HCT116 (cell line): Measurements from ENCODE around the gene RASAL2.

Experiments
- CEBPB ChIP-seq: IDR thresholded peaks from 2 replicates; pipeline ENCODE4 v1.6.1; 2012; ENCODE audit warnings: low read depth
- EGR1 ChIP-seq: IDR thresholded peaks from 2 replicates; pipeline ENCODE4 v1.6.1; 2012; ENCODE audit warnings: low read depth
- EZH2 ChIP-seq: fragments of 200-600 bp; sonication (generic); IDR thresholded peaks from 2 replicates; pipeline ENCODE4 v1.6.1; 2017; ENCODE audit warnings: antibody characterized with exemption, mixed run types
- JUND ChIP-seq: IDR thresholded peaks from 2 replicates; pipeline ENCODE4 v1.6.1; 2012
- POLR2A ChIP-seq: IDR thresholded peaks from 2 replicates; pipeline ENCODE4 v1.7.0; 2011; ENCODE audit warnings: borderline replicate concordance; ENCODE audit not compliant: insufficient read depth, insufficient read length; ENCODE audit errors: extremely low read depth
- POLR2AphosphoS5 ChIP-seq: IDR thresholded peaks from 2 replicates; pipeline ENCODE4 v1.6.1; 2011; ENCODE audit warnings: mild to moderate bottlenecking, low read depth, low read length, moderate library complexity
- RAD21 ChIP-seq: IDR thresholded peaks from 2 replicates; pipeline ENCODE4 v1.6.1; 2012; ENCODE audit warnings: low read depth, mild to moderate bottlenecking
- SP1 ChIP-seq: IDR thresholded peaks from 2 replicates; pipeline ENCODE4 v1.6.1; 2012; ENCODE audit warnings: low read depth
- SRF ChIP-seq: IDR thresholded peaks from 2 replicates; pipeline ENCODE4 v1.6.1; 2012; ENCODE audit warnings: low read depth
- ZNF274 ChIP-seq: fragments of 200-500 bp; sonication (Bioruptor generic); IDR thresholded peaks from 2 replicates; pipeline ENCODE4 v1.6.1; 2014; ENCODE audit warnings: mild to moderate bottlenecking, low read depth, low read length, inconsistent platforms
- TF ChIP-seq, protein P1 (sequence below), 3 experiments: fragments of 200-600 bp in 1 of 3; sonication (generic) in 1 of 3; IDR thresholded peaks in 2 of 3; conservative IDR thresholded peaks in 1 of 3; 2 replicates each; pipeline ENCODE4 v1.5.1; 2012 to 2017; ENCODE audit warnings: low read depth in 2 of 3, low read length in 2 of 3, antibody characterized with exemption in 1 of 3, borderline replicate concordance in 1 of 3, control low read depth in 1 of 3, mild to moderate bottlenecking in 1 of 3, mixed read lengths in 1 of 3, mixed run types in 1 of 3, moderate library complexity in 1 of 3; ENCODE audit not compliant: insufficient read depth in 1 of 3
- TF ChIP-seq, protein P2 (sequence below): IDR thresholded peaks from 2 replicates; pipeline ENCODE4 v1.6.1; 2012; ENCODE audit warnings: low read depth
- TF ChIP-seq, protein P3 (sequence below): IDR thresholded peaks from 2 replicates; pipeline ENCODE4 v1.6.1; 2012
- TF ChIP-seq, protein P4 (sequence below): IDR thresholded peaks from 2 replicates; pipeline ENCODE4 v1.6.1; 2011; ENCODE audit warnings: mild to moderate bottlenecking, low read length, moderate library complexity; ENCODE audit not compliant: insufficient replicate concordance; ENCODE audit errors: extremely low read depth

DNA sequence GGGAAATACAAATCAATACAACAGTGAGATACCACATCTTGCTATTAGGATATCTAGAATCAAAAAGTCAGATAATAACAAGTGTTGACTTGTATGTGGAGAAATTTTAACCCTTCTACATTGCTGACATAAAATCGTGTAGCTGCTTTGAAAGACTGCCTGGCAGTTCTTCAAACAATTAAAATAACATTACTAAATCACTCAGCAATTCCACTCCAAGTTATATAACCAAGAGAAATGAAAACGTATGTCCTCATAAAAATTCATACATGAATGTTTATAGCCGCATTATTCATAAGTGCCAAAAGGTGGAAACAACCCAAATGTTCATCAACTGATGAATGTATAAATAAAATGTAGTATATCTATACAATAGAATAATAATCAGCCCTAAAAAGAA, 164.6 kb downstream of the RASAL2 start:
- no peak for TF ChIP-seq POLR2A
- TF ChIP-seq RAD21, result no peak
- TF ChIP-seq ZNF274, result no peak
- TF ChIP-seq, protein P1, sequence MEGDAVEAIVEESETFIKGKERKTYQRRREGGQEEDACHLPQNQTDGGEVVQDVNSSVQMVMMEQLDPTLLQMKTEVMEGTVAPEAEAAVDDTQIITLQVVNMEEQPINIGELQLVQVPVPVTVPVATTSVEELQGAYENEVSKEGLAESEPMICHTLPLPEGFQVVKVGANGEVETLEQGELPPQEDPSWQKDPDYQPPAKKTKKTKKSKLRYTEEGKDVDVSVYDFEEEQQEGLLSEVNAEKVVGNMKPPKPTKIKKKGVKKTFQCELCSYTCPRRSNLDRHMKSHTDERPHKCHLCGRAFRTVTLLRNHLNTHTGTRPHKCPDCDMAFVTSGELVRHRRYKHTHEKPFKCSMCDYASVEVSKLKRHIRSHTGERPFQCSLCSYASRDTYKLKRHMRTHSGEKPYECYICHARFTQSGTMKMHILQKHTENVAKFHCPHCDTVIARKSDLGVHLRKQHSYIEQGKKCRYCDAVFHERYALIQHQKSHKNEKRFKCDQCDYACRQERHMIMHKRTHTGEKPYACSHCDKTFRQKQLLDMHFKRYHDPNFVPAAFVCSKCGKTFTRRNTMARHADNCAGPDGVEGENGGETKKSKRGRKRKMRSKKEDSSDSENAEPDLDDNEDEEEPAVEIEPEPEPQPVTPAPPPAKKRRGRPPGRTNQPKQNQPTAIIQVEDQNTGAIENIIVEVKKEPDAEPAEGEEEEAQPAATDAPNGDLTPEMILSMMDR (IDR thresholded peaks at IDR 0.05 in 2 of 3, conservative IDR thresholded peaks at IDR 0.05 in 1 of 3; ENCODE audit: borderline replicate concordance in 1 of 3, insufficient read depth in 1 of 3, low read depth in 2 of 3, low read length in 2 of 3), result no peak
- TF ChIP-seq EGR1, result no peak
- no peak for TF ChIP-seq SP1
- TF ChIP-seq, protein P2, sequence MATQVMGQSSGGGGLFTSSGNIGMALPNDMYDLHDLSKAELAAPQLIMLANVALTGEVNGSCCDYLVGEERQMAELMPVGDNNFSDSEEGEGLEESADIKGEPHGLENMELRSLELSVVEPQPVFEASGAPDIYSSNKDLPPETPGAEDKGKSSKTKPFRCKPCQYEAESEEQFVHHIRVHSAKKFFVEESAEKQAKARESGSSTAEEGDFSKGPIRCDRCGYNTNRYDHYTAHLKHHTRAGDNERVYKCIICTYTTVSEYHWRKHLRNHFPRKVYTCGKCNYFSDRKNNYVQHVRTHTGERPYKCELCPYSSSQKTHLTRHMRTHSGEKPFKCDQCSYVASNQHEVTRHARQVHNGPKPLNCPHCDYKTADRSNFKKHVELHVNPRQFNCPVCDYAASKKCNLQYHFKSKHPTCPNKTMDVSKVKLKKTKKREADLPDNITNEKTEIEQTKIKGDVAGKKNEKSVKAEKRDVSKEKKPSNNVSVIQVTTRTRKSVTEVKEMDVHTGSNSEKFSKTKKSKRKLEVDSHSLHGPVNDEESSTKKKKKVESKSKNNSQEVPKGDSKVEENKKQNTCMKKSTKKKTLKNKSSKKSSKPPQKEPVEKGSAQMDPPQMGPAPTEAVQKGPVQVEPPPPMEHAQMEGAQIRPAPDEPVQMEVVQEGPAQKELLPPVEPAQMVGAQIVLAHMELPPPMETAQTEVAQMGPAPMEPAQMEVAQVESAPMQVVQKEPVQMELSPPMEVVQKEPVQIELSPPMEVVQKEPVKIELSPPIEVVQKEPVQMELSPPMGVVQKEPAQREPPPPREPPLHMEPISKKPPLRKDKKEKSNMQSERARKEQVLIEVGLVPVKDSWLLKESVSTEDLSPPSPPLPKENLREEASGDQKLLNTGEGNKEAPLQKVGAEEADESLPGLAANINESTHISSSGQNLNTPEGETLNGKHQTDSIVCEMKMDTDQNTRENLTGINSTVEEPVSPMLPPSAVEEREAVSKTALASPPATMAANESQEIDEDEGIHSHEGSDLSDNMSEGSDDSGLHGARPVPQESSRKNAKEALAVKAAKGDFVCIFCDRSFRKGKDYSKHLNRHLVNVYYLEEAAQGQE, result no peak
- no peak for TF ChIP-seq POLR2AphosphoS5
- TF ChIP-seq, protein P3, sequence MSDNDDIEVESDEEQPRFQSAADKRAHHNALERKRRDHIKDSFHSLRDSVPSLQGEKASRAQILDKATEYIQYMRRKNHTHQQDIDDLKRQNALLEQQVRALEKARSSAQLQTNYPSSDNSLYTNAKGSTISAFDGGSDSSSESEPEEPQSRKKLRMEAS, result no peak
- no peak for TF ChIP-seq EZH2
- no peak for TF ChIP-seq SRF
- TF ChIP-seq JUND, result no peak
- TF ChIP-seq CEBPB, result no peak
- TF ChIP-seq, protein P4, sequence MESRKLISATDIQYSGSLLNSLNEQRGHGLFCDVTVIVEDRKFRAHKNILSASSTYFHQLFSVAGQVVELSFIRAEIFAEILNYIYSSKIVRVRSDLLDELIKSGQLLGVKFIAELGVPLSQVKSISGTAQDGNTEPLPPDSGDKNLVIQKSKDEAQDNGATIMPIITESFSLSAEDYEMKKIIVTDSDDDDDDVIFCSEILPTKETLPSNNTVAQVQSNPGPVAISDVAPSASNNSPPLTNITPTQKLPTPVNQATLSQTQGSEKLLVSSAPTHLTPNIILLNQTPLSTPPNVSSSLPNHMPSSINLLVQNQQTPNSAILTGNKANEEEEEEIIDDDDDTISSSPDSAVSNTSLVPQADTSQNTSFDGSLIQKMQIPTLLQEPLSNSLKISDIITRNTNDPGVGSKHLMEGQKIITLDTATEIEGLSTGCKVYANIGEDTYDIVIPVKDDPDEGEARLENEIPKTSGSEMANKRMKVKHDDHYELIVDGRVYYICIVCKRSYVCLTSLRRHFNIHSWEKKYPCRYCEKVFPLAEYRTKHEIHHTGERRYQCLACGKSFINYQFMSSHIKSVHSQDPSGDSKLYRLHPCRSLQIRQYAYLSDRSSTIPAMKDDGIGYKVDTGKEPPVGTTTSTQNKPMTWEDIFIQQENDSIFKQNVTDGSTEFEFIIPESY, result no peak
